Stimulated activated CD8-positive, alpha-beta memory T cell treated with anti-CD3 and anti-CD28 coated beads, Interleukin-7, amount 100 ng/mL, for 24 hours (primary cell): ENCODE data around the gene ELOVL5.

Experiments used
- DNase-seq: peaks from one replicate; pipeline ENCODE4 v3.0.0-alpha.2; 2020; ENCODE audit warnings: low read depth

Gene ELOVL5

GRCh38 chr6:53239526-53239925 lies 109.2 kb downstream of the ELOVL5 start:
- no peak for DNase-seq

- no peak for DNase-seq
Measured at GRCh38 chr6:53238311-53238710, 110.4 kb downstream of the ELOVL5 start.

GRCh38 chr6:53236241-53236640 lies 112.5 kb downstream of the ELOVL5 start:
- no peak for DNase-seq

GRCh38 chr6:53235508-53235907 lies 113.2 kb downstream of the ELOVL5 start:
- no peak for DNase-seq

- no peak for DNase-seq
Measured at GRCh38 chr6:53233309-53233708, 115.4 kb downstream of the ELOVL5 start.

GRCh38 chr6:53230775-53231467 lies 117.8 kb downstream of the ELOVL5 start:
- no peak for DNase-seq

GRCh38 chr6:53227847-53228246 lies 120.9 kb downstream of the ELOVL5 start:
- DNase-seq: no peak

GRCh38 chr6:53220605-53221004 lies 128.1 kb downstream of the ELOVL5 start:
- no peak for DNase-seq
